Smooth muscle cell (in vitro differentiated cells): Measurements from ENCODE around the gene SRBD1. TPM values are rescaled to one million over a fixed set of nuclear protein-coding genes. Genes with fewer than 3 reads are reported as not detected.

Experiments
- DNase-seq: peaks from one replicate; lab custom pipeline; 2025; ENCODE audit not compliant: unreplicated experiment; lab: John Stamatoyannopoulos, UW
- H2AFZ ChIP-seq: fragments of 200-600 bp; sonication (generic); 2 replicates; pipeline ENCODE4 v1.6.0; 2016; ENCODE audit warnings: antibody characterized with exemption, low read depth, mild to moderate bottlenecking
- H3F3A ChIP-seq: fragments of 200-600 bp; sonication (generic); 2 replicates; pipeline ENCODE4 v1.6.0; 2017; ENCODE audit warnings: antibody characterized with exemption, low read depth
- H3K27ac ChIP-seq: fragments of 200-600 bp; sonication (generic); 2 replicates; pipeline ENCODE4 v1.5.1; 2016; ENCODE audit warnings: low read depth, mild to moderate bottlenecking
- H3K27me3 ChIP-seq: fragments of 200-600 bp; sonication (generic); 2 replicates; pipeline ENCODE4 v1.6.1; 2016; ENCODE audit warnings: low read depth, mild to moderate bottlenecking
- H3K36me3 ChIP-seq: fragments of 200-600 bp; sonication (generic); 2 replicates; pipeline ENCODE4 v1.5.1; 2016; ENCODE audit warnings: low read depth
- H3K4me1 ChIP-seq: fragments of 200-600 bp; sonication (generic); 2 replicates; pipeline ENCODE4 v1.5.1; 2016; ENCODE audit warnings: low read depth
- H3K4me2 ChIP-seq: fragments of 200-600 bp; sonication (generic); 2 replicates; pipeline ENCODE4 v1.6.0; 2016; ENCODE audit warnings: mild to moderate bottlenecking
- H3K4me3 ChIP-seq: fragments of 200-600 bp; sonication (generic); 2 replicates; pipeline ENCODE4 v1.5.1; 2016; ENCODE audit warnings: mild to moderate bottlenecking
- H3K79me2 ChIP-seq: fragments of 200-600 bp; sonication (generic); 2 replicates; pipeline ENCODE4 v1.6.0; 2016; ENCODE audit warnings: low read depth, mild to moderate bottlenecking
- H3K9ac ChIP-seq: fragments of 200-600 bp; sonication (generic); 2 replicates; pipeline ENCODE4 v1.6.0; 2016; ENCODE audit warnings: low read depth
- H3K9me3 ChIP-seq: fragments of 200-600 bp; sonication (generic); replicated peaks from 2 replicates; pipeline ENCODE4 v1.5.1; 2016; ENCODE audit warnings: low read depth
- H4K20me1 ChIP-seq: fragments of 200-600 bp; sonication (generic); 2 replicates; pipeline ENCODE4 v1.6.0; 2016; ENCODE audit warnings: low read depth
- WGBS: methylation state at CpG from one replicate; pipeline ENCODE4 v1.1.7; 2016; ENCODE audit warnings: low lambda C conversion rate; 5-methylcytosine and 5-hydroxymethylcytosine counted together
- polyA plus RNA-seq: library from polyadenylated mRNA; unstranded; fragments of >200 nt; fragmentation: Nextera tagmentation; extraction: Ambion mirVana; gene quantifications from 2 replicates; pipeline ENCODE4 v1.2.1, GENCODE V29; 2016
- total RNA-seq: library from RNA; depleted of rRNA; stranded (reverse); fragments of >200 nt; gene quantifications from 2 replicates; pipeline ENCODE4 v1.2.3, GENCODE V29; 2014
- TF ChIP-seq, protein P1 (sequence below): fragments of 200-600 bp; sonication (generic); IDR thresholded peaks from 2 replicates; pipeline ENCODE4 v1.5.1; 2017; ENCODE audit warnings: borderline replicate concordance, mild to moderate bottlenecking, antibody characterized with exemption; ENCODE audit not compliant: insufficient read depth, poor library complexity, severe bottlenecking

SRBD1 gene
- total and polyA plus RNA-seq, 2 experiments from 2014 or later: 11.1 to 22.5 TPM

DNA sequence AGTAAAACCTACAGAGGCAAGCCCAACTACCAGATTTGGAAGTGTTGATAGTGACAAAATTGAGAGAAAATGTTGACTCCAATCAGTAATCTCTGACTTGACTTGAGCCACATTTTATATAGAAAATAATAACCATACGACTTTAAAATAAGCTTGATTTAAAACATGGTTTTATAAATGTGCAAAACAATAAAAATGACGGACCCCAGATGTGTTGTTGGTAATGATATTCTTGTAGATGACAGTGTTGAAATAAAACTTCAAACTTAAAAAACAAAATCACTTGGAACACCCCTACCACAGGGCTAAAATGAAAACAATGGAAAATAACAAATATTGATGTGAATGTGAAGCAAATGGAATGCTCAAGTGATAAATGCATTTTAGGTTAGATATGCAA lies 188.1 kb downstream of the SRBD1 start:
- Histone ChIP-seq H3K36me3 (no peaks in the 10 kb centered on the region), H3K27ac (no peak overlapping the region), H4K20me1 (peaks cover 5% of the 10 kb centered on the region), H3K4me1 (no peaks in the 10 kb centered on the region), H3K79me2 (no peaks in the 10 kb centered on the region), H3K4me2 (no peak overlapping the region), H2AFZ (no peak overlapping the region), H3F3A (no peaks in the 10 kb centered on the region), H3K9ac (no peak overlapping the region), H3K9me3 (no peaks in the 10 kb centered on the region), H3K4me3 (no peak overlapping the region), H3K27me3 (no peaks in the 10 kb centered on the region)
- TF ChIP-seq, protein P1, sequence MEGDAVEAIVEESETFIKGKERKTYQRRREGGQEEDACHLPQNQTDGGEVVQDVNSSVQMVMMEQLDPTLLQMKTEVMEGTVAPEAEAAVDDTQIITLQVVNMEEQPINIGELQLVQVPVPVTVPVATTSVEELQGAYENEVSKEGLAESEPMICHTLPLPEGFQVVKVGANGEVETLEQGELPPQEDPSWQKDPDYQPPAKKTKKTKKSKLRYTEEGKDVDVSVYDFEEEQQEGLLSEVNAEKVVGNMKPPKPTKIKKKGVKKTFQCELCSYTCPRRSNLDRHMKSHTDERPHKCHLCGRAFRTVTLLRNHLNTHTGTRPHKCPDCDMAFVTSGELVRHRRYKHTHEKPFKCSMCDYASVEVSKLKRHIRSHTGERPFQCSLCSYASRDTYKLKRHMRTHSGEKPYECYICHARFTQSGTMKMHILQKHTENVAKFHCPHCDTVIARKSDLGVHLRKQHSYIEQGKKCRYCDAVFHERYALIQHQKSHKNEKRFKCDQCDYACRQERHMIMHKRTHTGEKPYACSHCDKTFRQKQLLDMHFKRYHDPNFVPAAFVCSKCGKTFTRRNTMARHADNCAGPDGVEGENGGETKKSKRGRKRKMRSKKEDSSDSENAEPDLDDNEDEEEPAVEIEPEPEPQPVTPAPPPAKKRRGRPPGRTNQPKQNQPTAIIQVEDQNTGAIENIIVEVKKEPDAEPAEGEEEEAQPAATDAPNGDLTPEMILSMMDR: no peak
- 95% methylated on average over 2 of the region's 2 CpGs for WGBS
- DNase-seq: no peak

DNA sequence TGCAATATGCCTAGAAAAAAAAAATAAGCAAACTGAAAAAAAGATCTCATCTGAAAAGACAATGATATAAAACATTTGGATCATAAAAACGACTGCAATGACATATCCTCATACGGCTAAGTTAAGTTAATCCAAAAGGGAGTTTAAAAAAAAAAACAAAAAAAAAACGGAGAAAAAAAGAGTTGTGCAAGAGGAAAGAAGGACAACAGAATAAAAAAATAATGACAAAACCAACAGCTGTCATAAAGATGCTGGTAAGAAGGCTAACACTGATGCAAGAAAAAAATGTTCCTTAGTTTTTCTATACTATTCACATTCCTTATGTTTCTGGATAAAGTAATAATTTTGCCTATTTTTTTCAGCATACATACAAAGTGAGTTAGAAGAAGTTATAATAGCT lies 192.5 kb downstream of the SRBD1 start:
- H3K9ac ChIP-seq: no peak overlapping the region
- no peaks in the 10 kb centered on the region for H3F3A ChIP-seq
- H3K4me3 ChIP-seq: no peak overlapping the region
- no peaks in the 10 kb centered on the region for H3K27me3 ChIP-seq
- no peak overlapping the region for H3K27ac ChIP-seq
- TF ChIP-seq, protein P1: no peak
- no peaks in the 10 kb centered on the region for H3K36me3 ChIP-seq
- 83% methylated on average over 3 of the region's 3 CpGs for WGBS
- no peak overlapping the region for H3K4me2 ChIP-seq
- no peaks in the 10 kb centered on the region for H3K4me1 ChIP-seq
- no peaks in the 10 kb centered on the region for H3K9me3 ChIP-seq
- H4K20me1 ChIP-seq: no peaks in the 10 kb centered on the region
- H3K79me2 ChIP-seq: no peaks in the 10 kb centered on the region
- DNase-seq: no peak
- H2AFZ ChIP-seq: no peak overlapping the region

DNA sequence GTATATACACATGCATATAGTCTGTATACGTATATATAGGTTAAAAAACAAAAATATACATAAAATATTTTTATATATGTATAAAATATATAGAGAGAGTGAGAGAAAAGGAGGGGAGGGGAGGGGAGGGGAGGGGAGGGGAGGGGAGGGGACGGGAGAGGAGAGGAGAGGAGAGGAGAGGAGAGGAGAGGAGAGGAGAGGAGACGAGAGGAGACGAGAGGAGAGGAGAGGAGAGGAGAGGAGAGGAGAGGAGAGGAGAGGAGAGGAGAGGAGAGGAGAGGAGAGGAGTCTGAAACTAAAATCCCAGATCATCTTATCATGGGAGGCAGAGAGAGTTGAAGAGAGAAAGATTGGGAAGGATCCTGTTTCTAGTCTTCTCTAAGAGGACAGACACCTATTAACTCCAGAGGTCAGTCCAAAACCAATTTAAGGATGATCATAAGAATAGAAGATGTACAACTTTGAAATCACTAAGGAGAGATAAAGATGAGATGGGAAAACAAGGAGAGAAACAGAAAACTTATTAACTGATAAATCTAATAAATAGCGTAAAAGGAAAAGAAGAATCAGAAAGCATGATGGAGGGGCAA lies 195.4 kb downstream of the SRBD1 start:
- TF ChIP-seq, protein P1: no peak
- WGBS: 98% methylated on average over 2 of the region's 5 CpGs
- H3K79me2 ChIP-seq: no peaks in the 10 kb centered on the region
- no peak overlapping the region for H3K27ac ChIP-seq
- no peaks in the 10 kb centered on the region for H4K20me1 ChIP-seq
- H3K9ac ChIP-seq: no peak overlapping the region
- H3K4me3 ChIP-seq: no peak overlapping the region
- H2AFZ ChIP-seq: no peak overlapping the region
- no peaks in the 10 kb centered on the region for H3K36me3 ChIP-seq
- no peaks in the 10 kb centered on the region for H3K27me3 ChIP-seq
- H3K9me3 ChIP-seq: no peaks in the 10 kb centered on the region
- DNase-seq: no peak
- H3K4me1 ChIP-seq: no peaks in the 10 kb centered on the region
- no peak overlapping the region for H3K4me2 ChIP-seq
- H3F3A ChIP-seq: no peaks in the 10 kb centered on the region

DNA sequence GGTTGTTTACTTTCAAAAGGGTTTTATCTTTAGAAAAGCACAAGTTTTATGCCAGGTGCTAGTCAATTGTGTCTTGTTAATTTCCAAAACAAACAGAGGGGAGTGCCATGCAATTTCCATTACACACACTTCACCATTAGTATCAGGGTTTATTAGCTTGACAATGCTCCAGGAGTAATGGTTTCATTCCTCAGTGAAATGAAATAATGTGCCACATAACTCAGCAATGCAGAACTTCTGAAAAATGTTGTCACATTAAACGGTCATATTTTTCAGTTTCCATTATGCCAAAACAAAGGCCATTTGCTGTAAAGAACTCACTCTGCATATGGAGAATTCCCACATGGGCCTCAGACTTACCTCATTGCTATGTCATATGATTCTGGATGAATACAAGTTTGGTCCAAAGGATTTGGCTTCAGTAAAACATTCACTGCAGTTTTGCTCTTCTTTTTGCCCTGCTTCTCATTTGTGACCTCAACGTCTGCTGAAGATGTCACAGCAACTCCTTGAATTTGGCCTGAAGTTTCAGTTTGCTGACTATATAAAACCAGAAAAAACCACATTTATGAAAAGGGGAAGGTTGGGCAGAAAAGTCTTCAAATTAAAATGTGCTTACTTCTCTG lies 198.2 kb downstream of the SRBD1 start:
- Histone ChIP-seq H4K20me1 (no peaks in the 10 kb centered on the region), H3K4me1 (no peaks in the 10 kb centered on the region), H3K79me2 (no peaks in the 10 kb centered on the region), H2AFZ (no peak overlapping the region), H3K4me3 (no peak overlapping the region), H3K27ac (no peak overlapping the region), H3K9ac (no peak overlapping the region), H3K27me3 (no peaks in the 10 kb centered on the region), H3K36me3 (no peaks in the 10 kb centered on the region), H3K4me2 (no peak overlapping the region), H3F3A (no peaks in the 10 kb centered on the region), H3K9me3 (no peaks in the 10 kb centered on the region)
- TF ChIP-seq, protein P1: no peak
- WGBS: 52% methylated on average over 2 of the region's 2 CpGs
- no peak for DNase-seq
